ENCODE data around the gene SIPA1.

SIPA1 gene

DNA sequence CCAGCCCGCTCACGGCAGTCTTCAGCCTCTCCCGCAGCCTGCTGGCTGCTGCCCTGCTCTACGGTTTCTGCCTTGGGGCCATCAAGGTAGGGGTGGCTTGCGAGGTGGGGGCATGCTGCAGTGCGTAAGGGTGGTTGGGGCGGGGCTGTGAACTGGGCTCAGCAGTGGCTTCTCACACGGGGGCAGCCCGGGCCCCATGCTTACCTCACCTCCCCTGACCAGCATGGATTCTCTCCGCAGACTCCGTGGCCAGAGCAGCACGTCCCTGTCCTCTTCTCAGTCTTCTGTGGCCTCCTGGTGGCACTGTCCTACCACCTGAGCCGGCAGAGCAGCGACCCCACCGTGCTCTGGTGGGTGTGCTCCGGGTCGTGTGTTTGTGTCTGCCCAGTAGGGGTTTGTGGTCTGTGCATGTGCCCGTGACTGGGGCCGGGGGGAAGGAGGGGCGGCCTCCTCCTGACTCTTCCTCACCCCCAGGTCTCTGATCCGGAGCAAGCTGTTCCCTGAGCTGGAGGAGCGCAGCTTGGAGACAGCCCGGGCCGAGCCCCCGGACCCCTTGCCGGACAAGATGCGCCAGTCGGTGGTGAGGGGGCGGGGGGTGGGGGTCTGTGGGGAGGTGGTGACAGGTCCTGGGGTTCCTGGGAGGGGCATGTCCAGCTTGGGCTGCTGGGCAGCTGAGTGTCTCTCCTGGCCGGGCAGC lies 12.8 kb upstream of the SIPA1 start:
- TF ChIP-seq, protein P1, sequence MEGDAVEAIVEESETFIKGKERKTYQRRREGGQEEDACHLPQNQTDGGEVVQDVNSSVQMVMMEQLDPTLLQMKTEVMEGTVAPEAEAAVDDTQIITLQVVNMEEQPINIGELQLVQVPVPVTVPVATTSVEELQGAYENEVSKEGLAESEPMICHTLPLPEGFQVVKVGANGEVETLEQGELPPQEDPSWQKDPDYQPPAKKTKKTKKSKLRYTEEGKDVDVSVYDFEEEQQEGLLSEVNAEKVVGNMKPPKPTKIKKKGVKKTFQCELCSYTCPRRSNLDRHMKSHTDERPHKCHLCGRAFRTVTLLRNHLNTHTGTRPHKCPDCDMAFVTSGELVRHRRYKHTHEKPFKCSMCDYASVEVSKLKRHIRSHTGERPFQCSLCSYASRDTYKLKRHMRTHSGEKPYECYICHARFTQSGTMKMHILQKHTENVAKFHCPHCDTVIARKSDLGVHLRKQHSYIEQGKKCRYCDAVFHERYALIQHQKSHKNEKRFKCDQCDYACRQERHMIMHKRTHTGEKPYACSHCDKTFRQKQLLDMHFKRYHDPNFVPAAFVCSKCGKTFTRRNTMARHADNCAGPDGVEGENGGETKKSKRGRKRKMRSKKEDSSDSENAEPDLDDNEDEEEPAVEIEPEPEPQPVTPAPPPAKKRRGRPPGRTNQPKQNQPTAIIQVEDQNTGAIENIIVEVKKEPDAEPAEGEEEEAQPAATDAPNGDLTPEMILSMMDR (conservative IDR thresholded peaks at IDR 0.05; ENCODE audit: low read length) = no peak
- DNase-seq (ENCODE audit: low read depth) = no peak
- no peak overlapping the region for H3K4me3 ChIP-seq (ENCODE audit: low read length)

DNA sequence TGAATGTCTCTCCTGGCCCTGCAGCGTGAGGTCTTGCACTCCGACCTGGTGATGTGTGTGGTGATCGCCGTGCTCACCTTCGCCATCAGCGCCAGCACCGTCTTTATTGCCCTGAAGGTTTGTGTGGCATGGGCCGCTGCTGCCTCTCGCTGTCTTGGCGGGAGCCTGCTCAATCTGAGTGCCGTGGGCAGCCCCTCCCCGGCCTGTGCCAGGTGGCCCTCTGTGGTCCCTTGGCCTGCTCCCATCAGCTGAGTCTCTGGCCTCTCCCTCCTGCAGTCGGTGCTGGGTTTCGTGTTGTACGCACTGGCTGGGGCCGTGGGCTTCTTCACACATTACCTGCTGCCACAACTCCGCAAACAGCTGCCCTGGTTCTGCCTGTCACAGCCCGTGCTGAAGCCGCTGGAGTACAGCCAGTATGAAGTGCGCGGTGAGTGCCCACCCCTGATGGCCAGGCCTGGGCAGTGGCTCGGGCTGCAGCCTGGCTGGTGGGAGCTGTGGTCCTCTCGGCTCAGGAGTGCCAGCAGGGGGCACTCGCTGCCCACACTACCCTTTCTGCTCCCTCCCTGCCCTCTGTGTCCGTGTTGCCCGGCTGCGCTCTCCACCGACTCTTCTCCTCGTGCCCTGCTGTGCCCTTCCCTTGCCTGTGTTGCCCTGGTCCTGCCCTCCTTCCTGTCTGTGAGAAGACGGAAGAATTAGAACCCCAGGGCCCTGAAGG lies 12.1 kb upstream of the SIPA1 start:
- no peak overlapping the region for H3K4me3 ChIP-seq (ENCODE audit: low read length)
- TF ChIP-seq, protein P1 (conservative IDR thresholded peaks at IDR 0.05; ENCODE audit: low read length) = peak; percentile 58
- peak; percentile 34 for DNase-seq (ENCODE audit: low read depth)

- DNase-seq (ENCODE audit: low read depth) = no peak
- no peak overlapping the region for H3K4me3 ChIP-seq (ENCODE audit: low read length)
- TF ChIP-seq, protein P1 (conservative IDR thresholded peaks at IDR 0.05; ENCODE audit: low read length) = no peak
Measured at GRCh38 chr11:65627202-65627601, 10.7 kb upstream of the SIPA1 start.

DNA sequence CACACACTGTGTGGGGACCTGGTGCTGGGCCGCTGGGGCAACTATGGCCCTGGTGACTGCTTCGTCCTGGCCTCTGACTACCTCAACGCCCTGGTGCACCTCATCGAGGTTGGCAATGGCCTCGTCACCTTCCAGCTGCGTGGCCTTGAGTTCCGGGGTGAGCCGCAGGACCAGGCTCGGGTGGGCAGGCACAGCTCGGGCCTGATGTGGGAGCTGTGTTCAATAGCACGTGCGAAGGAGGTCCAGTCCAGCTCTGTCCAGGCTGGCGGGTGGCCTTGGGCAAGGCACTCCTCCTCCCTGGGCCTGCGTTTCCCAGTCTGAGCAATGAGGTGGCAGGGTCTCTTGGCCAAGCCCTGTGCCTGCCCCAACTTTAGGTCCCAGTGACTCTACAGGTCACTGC lies 8.3 kb upstream of the SIPA1 start:
- no peak for DNase-seq (ENCODE audit: low read depth)
- TF ChIP-seq, protein P1 (conservative IDR thresholded peaks at IDR 0.05; ENCODE audit: low read length) = no peak
- H3K4me3 ChIP-seq (ENCODE audit: low read length) = no peak overlapping the region

- DNase-seq (ENCODE audit: low read depth) = no peak
- H3K4me3 ChIP-seq (ENCODE audit: low read length) = no peak overlapping the region
- TF ChIP-seq, protein P1 (conservative IDR thresholded peaks at IDR 0.05; ENCODE audit: low read length) = no peak
Measured at GRCh38 chr11:65630215-65630614, 7.7 kb upstream of the SIPA1 start.

- no peak overlapping the region for H3K4me3 ChIP-seq (ENCODE audit: low read length)
- TF ChIP-seq, protein P1 (conservative IDR thresholded peaks at IDR 0.05; ENCODE audit: low read length) = no peak
- DNase-seq (ENCODE audit: low read depth) = no peak
Measured at GRCh38 chr11:65633390-65634108, 4.4 kb upstream of the SIPA1 start.
